ENCODE data around the gene SERTM2. TPM values are rescaled to one million over a fixed set of nuclear protein-coding genes. Genes with fewer than 3 reads are reported as not detected.

Gene SERTM2
- polyA plus RNA-seq, 1 donor from 2014 or later = not detected

DNA sequence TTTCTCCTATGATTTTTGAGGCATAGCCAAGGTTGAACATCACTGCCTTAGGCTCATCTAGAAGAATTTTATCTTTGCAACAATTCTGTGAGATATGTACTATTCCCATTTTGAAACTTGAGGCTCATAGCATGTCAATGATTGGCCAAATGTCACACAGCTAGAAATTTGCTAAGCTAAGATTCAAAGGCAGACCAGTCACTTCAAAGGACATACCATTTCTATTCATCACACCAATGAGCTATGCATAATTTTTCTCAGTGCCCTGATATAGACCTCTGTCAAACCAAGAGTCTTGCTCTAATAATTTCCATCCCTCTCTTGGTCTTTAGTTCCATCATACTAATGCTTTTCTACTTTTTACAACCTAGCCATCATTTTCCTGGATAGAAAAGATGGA, 27.6 kb upstream of the SERTM2 start:
- H3K9ac ChIP-seq (ENCODE audit: low read length) = no peak overlapping the region
- no peaks in the 10 kb centered on the region for H3K9me3 ChIP-seq (ENCODE audit: low read length)
- no peak overlapping the region for H3K4me2 ChIP-seq (ENCODE audit: low read length)
- TF ChIP-seq MXI1 (conservative IDR thresholded peaks at IDR 0.05; ENCODE audit: poor library complexity, severe bottlenecking) (no peak), TAF1 (IDR thresholded peaks at IDR 0.05; ENCODE audit: low read depth) (no peak), POLR2AphosphoS5 (IDR thresholded peaks at IDR 0.05) (no peak), EZH2 (IDR thresholded peaks at IDR 0.05; ENCODE audit: borderline replicate concordance, insufficient read depth, low read length, poor library complexity, severe bottlenecking) (no peak), SMC3 (conservative IDR thresholded peaks at IDR 0.05; ENCODE audit: poor library complexity) (no peak), EP300 (conservative IDR thresholded peaks at IDR 0.05; ENCODE audit: poor library complexity, severe bottlenecking) (no peak), RAD21 (conservative IDR thresholded peaks at IDR 0.05) (no peak)
- TF ChIP-seq, protein P1, sequence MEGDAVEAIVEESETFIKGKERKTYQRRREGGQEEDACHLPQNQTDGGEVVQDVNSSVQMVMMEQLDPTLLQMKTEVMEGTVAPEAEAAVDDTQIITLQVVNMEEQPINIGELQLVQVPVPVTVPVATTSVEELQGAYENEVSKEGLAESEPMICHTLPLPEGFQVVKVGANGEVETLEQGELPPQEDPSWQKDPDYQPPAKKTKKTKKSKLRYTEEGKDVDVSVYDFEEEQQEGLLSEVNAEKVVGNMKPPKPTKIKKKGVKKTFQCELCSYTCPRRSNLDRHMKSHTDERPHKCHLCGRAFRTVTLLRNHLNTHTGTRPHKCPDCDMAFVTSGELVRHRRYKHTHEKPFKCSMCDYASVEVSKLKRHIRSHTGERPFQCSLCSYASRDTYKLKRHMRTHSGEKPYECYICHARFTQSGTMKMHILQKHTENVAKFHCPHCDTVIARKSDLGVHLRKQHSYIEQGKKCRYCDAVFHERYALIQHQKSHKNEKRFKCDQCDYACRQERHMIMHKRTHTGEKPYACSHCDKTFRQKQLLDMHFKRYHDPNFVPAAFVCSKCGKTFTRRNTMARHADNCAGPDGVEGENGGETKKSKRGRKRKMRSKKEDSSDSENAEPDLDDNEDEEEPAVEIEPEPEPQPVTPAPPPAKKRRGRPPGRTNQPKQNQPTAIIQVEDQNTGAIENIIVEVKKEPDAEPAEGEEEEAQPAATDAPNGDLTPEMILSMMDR (IDR thresholded peaks at IDR 0.05; ENCODE audit: poor library complexity, severe bottlenecking) = no peak
- TF ChIP-seq, protein P2, sequence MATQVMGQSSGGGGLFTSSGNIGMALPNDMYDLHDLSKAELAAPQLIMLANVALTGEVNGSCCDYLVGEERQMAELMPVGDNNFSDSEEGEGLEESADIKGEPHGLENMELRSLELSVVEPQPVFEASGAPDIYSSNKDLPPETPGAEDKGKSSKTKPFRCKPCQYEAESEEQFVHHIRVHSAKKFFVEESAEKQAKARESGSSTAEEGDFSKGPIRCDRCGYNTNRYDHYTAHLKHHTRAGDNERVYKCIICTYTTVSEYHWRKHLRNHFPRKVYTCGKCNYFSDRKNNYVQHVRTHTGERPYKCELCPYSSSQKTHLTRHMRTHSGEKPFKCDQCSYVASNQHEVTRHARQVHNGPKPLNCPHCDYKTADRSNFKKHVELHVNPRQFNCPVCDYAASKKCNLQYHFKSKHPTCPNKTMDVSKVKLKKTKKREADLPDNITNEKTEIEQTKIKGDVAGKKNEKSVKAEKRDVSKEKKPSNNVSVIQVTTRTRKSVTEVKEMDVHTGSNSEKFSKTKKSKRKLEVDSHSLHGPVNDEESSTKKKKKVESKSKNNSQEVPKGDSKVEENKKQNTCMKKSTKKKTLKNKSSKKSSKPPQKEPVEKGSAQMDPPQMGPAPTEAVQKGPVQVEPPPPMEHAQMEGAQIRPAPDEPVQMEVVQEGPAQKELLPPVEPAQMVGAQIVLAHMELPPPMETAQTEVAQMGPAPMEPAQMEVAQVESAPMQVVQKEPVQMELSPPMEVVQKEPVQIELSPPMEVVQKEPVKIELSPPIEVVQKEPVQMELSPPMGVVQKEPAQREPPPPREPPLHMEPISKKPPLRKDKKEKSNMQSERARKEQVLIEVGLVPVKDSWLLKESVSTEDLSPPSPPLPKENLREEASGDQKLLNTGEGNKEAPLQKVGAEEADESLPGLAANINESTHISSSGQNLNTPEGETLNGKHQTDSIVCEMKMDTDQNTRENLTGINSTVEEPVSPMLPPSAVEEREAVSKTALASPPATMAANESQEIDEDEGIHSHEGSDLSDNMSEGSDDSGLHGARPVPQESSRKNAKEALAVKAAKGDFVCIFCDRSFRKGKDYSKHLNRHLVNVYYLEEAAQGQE (IDR thresholded peaks at IDR 0.05; ENCODE audit: borderline replicate concordance) = no peak
- no peaks in the 10 kb centered on the region for H3K79me2 ChIP-seq (replicated peaks; ENCODE audit: insufficient read depth, low read length)
- H3K9me2 ChIP-seq (ENCODE audit: insufficient read depth, low read length) = no peaks in the 10 kb centered on the region
- H3K27me3 ChIP-seq (ENCODE audit: insufficient read depth, low read depth, low read length) = no peaks in the 10 kb centered on the region
- H2AFZ ChIP-seq (ENCODE audit: low read depth, low read length) = no peak overlapping the region
- no peaks in the 10 kb centered on the region for H3F3A ChIP-seq (ENCODE audit: insufficient read depth, low read length, poor library complexity, severe bottlenecking)
- H4K20me1 ChIP-seq (ENCODE audit: insufficient read depth) = no peaks in the 10 kb centered on the region
- H3K27ac ChIP-seq (ENCODE audit: low read length) = no peak overlapping the region
- H3K4me3 ChIP-seq (ENCODE audit: low read length) = no peak overlapping the region
- no peaks in the 10 kb centered on the region for H3K36me3 ChIP-seq (ENCODE audit: insufficient read depth, low read length)

DNA sequence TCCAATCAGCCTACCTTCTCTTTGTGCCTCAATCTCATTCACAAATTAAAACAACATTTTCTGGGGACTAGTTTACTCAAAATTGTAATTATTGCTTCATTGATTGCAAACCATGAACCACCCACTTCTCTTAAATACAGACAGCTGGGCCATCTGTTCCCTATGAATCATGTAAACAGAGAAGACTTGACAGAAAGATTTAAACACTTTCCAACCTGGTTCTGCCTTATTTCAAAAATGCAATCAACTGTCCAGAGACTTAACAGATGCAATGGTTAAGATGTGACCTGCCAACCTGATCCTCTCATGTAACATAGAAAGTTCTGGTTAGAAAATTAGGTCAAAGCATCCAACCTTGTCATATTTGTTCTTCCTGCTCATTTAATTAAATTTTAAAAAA, 20.8 kb upstream of the SERTM2 start:
- H3K79me2 ChIP-seq (replicated peaks; ENCODE audit: insufficient read depth, low read length) = no peaks in the 10 kb centered on the region
- TF ChIP-seq, protein P1 (IDR thresholded peaks at IDR 0.05; ENCODE audit: poor library complexity, severe bottlenecking) = no peak
- TF ChIP-seq EP300 (conservative IDR thresholded peaks at IDR 0.05; ENCODE audit: poor library complexity, severe bottlenecking) (no peak), EZH2 (IDR thresholded peaks at IDR 0.05; ENCODE audit: borderline replicate concordance, insufficient read depth, low read length, poor library complexity, severe bottlenecking) (no peak), POLR2AphosphoS5 (IDR thresholded peaks at IDR 0.05) (no peak), RAD21 (conservative IDR thresholded peaks at IDR 0.05) (no peak), MXI1 (conservative IDR thresholded peaks at IDR 0.05; ENCODE audit: poor library complexity, severe bottlenecking) (no peak), SMC3 (conservative IDR thresholded peaks at IDR 0.05; ENCODE audit: poor library complexity) (no peak), TAF1 (IDR thresholded peaks at IDR 0.05; ENCODE audit: low read depth) (no peak)
- TF ChIP-seq, protein P2 (IDR thresholded peaks at IDR 0.05; ENCODE audit: borderline replicate concordance) = no peak
- H3K4me2 ChIP-seq (ENCODE audit: low read length) = no peak overlapping the region

More for the DNA sequence above, 20.8 kb upstream of the SERTM2 start:
- Histone ChIP-seq H3K4me3 (ENCODE audit: low read length) (no peak overlapping the region), H4K20me1 (ENCODE audit: insufficient read depth) (no peaks in the 10 kb centered on the region), H2AFZ (ENCODE audit: low read depth, low read length) (no peak overlapping the region), H3K9ac (ENCODE audit: low read length) (no peak overlapping the region), H3F3A (ENCODE audit: insufficient read depth, low read length, poor library complexity, severe bottlenecking) (no peaks in the 10 kb centered on the region), H3K36me3 (ENCODE audit: insufficient read depth, low read length) (no peaks in the 10 kb centered on the region), H3K9me3 (ENCODE audit: low read length) (no peaks in the 10 kb centered on the region), H3K9me2 (ENCODE audit: insufficient read depth, low read length) (no peaks in the 10 kb centered on the region), H3K27me3 (ENCODE audit: insufficient read depth, low read depth, low read length) (no peaks in the 10 kb centered on the region), H3K27ac (ENCODE audit: low read length) (no peak overlapping the region)
